Activated T-helper 2 cell treated with anti-CD3 and anti-CD28 coated beads, Interferon-gamma antibody, Interleukin-2, Interleukin-4, amounts not matched to agents 10 μg/mL and 5 μg/mL and 100 μg/mL, durations not matched to agents 14 hours and 24 hours and 36 hours (primary cell): ENCODE data around the gene CAMTA1. TPM values are rescaled to one million over a fixed set of nuclear protein-coding genes. Genes with fewer than 3 reads are reported as not detected.

ENCODE experiments used
- DNase-seq: peaks from one replicate; pipeline ENCODE4 v3.0.0; 2021; ENCODE audit warnings: low spot score
- H3K27ac Mint-ChIP-seq: one replicate; pipeline ENCODE4 v1.8.0; 2021; ENCODE audit warnings: mixed read lengths
- H3K27me3 Mint-ChIP-seq: one replicate; pipeline ENCODE4 v1.8.0; 2021; ENCODE audit warnings: low read depth, mixed read lengths
- H3K36me3 Mint-ChIP-seq: one replicate; pipeline ENCODE4 v1.8.0; 2021; ENCODE audit warnings: low read depth, mixed read lengths
- H3K4me1 Mint-ChIP-seq: one replicate; pipeline ENCODE4 v1.8.0; 2021; ENCODE audit warnings: low read depth, mixed read lengths
- H3K4me3 Mint-ChIP-seq: one replicate; pipeline ENCODE4 v1.8.0; 2021; ENCODE audit warnings: low read depth, mild to moderate bottlenecking, moderate library complexity, mixed read lengths
- H3K9me3 Mint-ChIP-seq: one replicate; pipeline ENCODE4 v1.8.0; 2021; ENCODE audit warnings: mixed read lengths
- intact Hi-C: fragments of 100-400 bp; cut with micrococcal nuclease; formaldehyde crosslinking; loops from one replicate; pipeline ENCODE4 v1.15.1; 2023
- total RNA-seq: library from RNA; stranded (reverse); gene quantifications from 2 replicates; pipeline ENCODE4 v1.2.3, GENCODE V29; 2022

The CAMTA1 gene
- total RNA-seq, 1 donor from 2014 or later: 62.9 TPM

GRCh38 chr1:6971048-6971447 lies 185.8 kb downstream of the CAMTA1 start:
- intact Hi-C loops: no loop called here
- peaks cover 19% of the 10 kb centered on the region for H3K4me1 Mint-ChIP-seq
- DNase-seq: no peak
- H3K4me3 Mint-ChIP-seq: no peak overlapping the region
- H3K36me3 Mint-ChIP-seq: no peaks in the 10 kb centered on the region
- no peaks in the 10 kb centered on the region for H3K9me3 Mint-ChIP-seq
- H3K27me3 Mint-ChIP-seq: peaks cover 23% of the 10 kb centered on the region
- H3K27ac Mint-ChIP-seq: no peak overlapping the region

GRCh38 chr1:6971699-6972098 lies 186.4 kb downstream of the CAMTA1 start:
- peaks cover 19% of the 10 kb centered on the region for H3K4me1 Mint-ChIP-seq
- peaks cover 20% of the 10 kb centered on the region for H3K27me3 Mint-ChIP-seq
- H3K27ac Mint-ChIP-seq: no peak overlapping the region
- no peak overlapping the region for H3K4me3 Mint-ChIP-seq
- no peak for DNase-seq
- H3K9me3 Mint-ChIP-seq: no peaks in the 10 kb centered on the region
- intact Hi-C loops: no loop called here
- no peaks in the 10 kb centered on the region for H3K36me3 Mint-ChIP-seq

- Mint-ChIP-seq H3K4me3 (no peak overlapping the region), H3K4me1 (peaks cover 18% of the 10 kb centered on the region), H3K36me3 (no peaks in the 10 kb centered on the region), H3K27me3 (peaks cover 18% of the 10 kb centered on the region), H3K27ac (no peak overlapping the region), H3K9me3 (no peaks in the 10 kb centered on the region)
- no peak for DNase-seq
- intact Hi-C loops: no loop called here
These were observed 187.1 kb downstream of the CAMTA1 start for GRCh38 chr1:6972399-6972798.

- no peak overlapping the region for H3K4me3 Mint-ChIP-seq
- intact Hi-C loops: no loop called here
- H3K36me3 Mint-ChIP-seq: no peaks in the 10 kb centered on the region
- no peaks in the 10 kb centered on the region for H3K9me3 Mint-ChIP-seq
- no peaks in the 10 kb centered on the region for H3K4me1 Mint-ChIP-seq
- H3K27me3 Mint-ChIP-seq: no peaks in the 10 kb centered on the region
- no peak overlapping the region for H3K27ac Mint-ChIP-seq
- no peak for DNase-seq
These were observed 190.2 kb downstream of the CAMTA1 start for GRCh38 chr1:6975331-6976043.

GRCh38 chr1:6976044-6976375 lies 190.8 kb downstream of the CAMTA1 start:
- DNase-seq: no peak
- Mint-ChIP-seq H3K9me3 (no peaks in the 10 kb centered on the region), H3K27me3 (no peaks in the 10 kb centered on the region), H3K36me3 (no peaks in the 10 kb centered on the region), H3K27ac (no peak overlapping the region), H3K4me1 (no peaks in the 10 kb centered on the region), H3K4me3 (no peak overlapping the region)
- intact Hi-C loops: no loop called here

GRCh38 chr1:6979003-6979613 lies 193.9 kb downstream of the CAMTA1 start:
- intact Hi-C loops: no loop called here
- no peaks in the 10 kb centered on the region for H3K27me3 Mint-ChIP-seq
- no peak overlapping the region for H3K27ac Mint-ChIP-seq
- no peak for DNase-seq
- no peaks in the 10 kb centered on the region for H3K36me3 Mint-ChIP-seq
- H3K9me3 Mint-ChIP-seq: no peaks in the 10 kb centered on the region
- H3K4me1 Mint-ChIP-seq: no peaks in the 10 kb centered on the region
- H3K4me3 Mint-ChIP-seq: no peak overlapping the region

- H3K9me3 Mint-ChIP-seq: no peaks in the 10 kb centered on the region
- no peak for DNase-seq
- H3K27me3 Mint-ChIP-seq: no peaks in the 10 kb centered on the region
- no peaks in the 10 kb centered on the region for H3K4me1 Mint-ChIP-seq
- H3K4me3 Mint-ChIP-seq: no peak overlapping the region
- no peak overlapping the region for H3K27ac Mint-ChIP-seq
- intact Hi-C loops: no loop called here
- no peaks in the 10 kb centered on the region for H3K36me3 Mint-ChIP-seq
These were observed 196.3 kb downstream of the CAMTA1 start for GRCh38 chr1:6981595-6981994.

GRCh38 chr1:6982443-6982842 lies 197.2 kb downstream of the CAMTA1 start:
- Mint-ChIP-seq H3K27ac (no peak overlapping the region), H3K4me1 (no peaks in the 10 kb centered on the region), H3K36me3 (no peaks in the 10 kb centered on the region), H3K27me3 (no peaks in the 10 kb centered on the region), H3K9me3 (no peaks in the 10 kb centered on the region), H3K4me3 (no peak overlapping the region)
- intact Hi-C loops: no loop called here
- no peak for DNase-seq

- Mint-ChIP-seq H3K36me3 (no peaks in the 10 kb centered on the region), H3K9me3 (no peaks in the 10 kb centered on the region), H3K27ac (no peak overlapping the region), H3K27me3 (no peaks in the 10 kb centered on the region), H3K4me1 (no peaks in the 10 kb centered on the region), H3K4me3 (no peak overlapping the region)
- intact Hi-C loops: no loop called here
- DNase-seq: no peak
These were observed 197.6 kb downstream of the CAMTA1 start for GRCh38 chr1:6982860-6983259.

GRCh38 chr1:6984536-6984935 lies 199.3 kb downstream of the CAMTA1 start:
- no peaks in the 10 kb centered on the region for H3K27me3 Mint-ChIP-seq
- H3K27ac Mint-ChIP-seq: no peak overlapping the region
- no peaks in the 10 kb centered on the region for H3K9me3 Mint-ChIP-seq
- no peak overlapping the region for H3K4me3 Mint-ChIP-seq
- H3K36me3 Mint-ChIP-seq: no peaks in the 10 kb centered on the region
- no peak for DNase-seq
- intact Hi-C loops: no loop called here
- H3K4me1 Mint-ChIP-seq: no peaks in the 10 kb centered on the region

- DNase-seq: no peak
- Mint-ChIP-seq H3K4me1 (no peaks in the 10 kb centered on the region), H3K27ac (no peak overlapping the region), H3K9me3 (no peaks in the 10 kb centered on the region), H3K36me3 (no peaks in the 10 kb centered on the region), H3K27me3 (peaks cover 2% of the 10 kb centered on the region), H3K4me3 (no peak overlapping the region)
- intact Hi-C loops: no loop called here
These were observed 199.7 kb downstream of the CAMTA1 start for GRCh38 chr1:6984986-6985385.

- Mint-ChIP-seq H3K9me3 (no peaks in the 10 kb centered on the region), H3K27me3 (peaks cover 8% of the 10 kb centered on the region), H3K27ac (no peak overlapping the region), H3K4me1 (no peaks in the 10 kb centered on the region), H3K4me3 (no peak overlapping the region), H3K36me3 (no peaks in the 10 kb centered on the region)
- intact Hi-C loops: no loop called here
- no peak for DNase-seq
These were observed 200.5 kb downstream of the CAMTA1 start for GRCh38 chr1:6985549-6986276.

GRCh38 chr1:6986281-6986680 lies 201.0 kb downstream of the CAMTA1 start:
- intact Hi-C loops: no loop called here

More at GRCh38 chr1:6986281-6986680, 201.0 kb downstream of the CAMTA1 start:
- Mint-ChIP-seq H3K27ac (no peak overlapping the region), H3K4me1 (no peaks in the 10 kb centered on the region), H3K27me3 (peaks cover 12% of the 10 kb centered on the region), H3K36me3 (no peaks in the 10 kb centered on the region), H3K9me3 (no peaks in the 10 kb centered on the region), H3K4me3 (no peak overlapping the region)
- DNase-seq: no peak
